Endothelial cell of umbilical vein (primary cell): ENCODE data around the gene RAB11FIP2. TPM values are rescaled to one million over a fixed set of nuclear protein-coding genes. Genes with fewer than 3 reads are reported as not detected.

Source experiments
- BruUV-seq: library from RNA; stranded (reverse); fragments of 400-500 nt; replicated peaks from 2 replicates; lab custom pipeline; 2021; lab: Mats Ljungman, UMichigan
- CTCF ChIA-PET: fragments of 300-600, 350-600 bp; sonication (Branson Sonifier 250); formaldehyde crosslinking; loops from one replicate; lab custom pipeline; 2021; ENCODE audit warnings: antibody characterized with exemption, inconsistent platforms; lab: Charles Lee
- POLR2A ChIA-PET: fragments of 300-600, 350-600 bp; sonication (Branson Sonifier 250); formaldehyde crosslinking; loops from one replicate; lab custom pipeline; 2021; ENCODE audit warnings: antibody characterized with exemption, inconsistent platforms; lab: Charles Lee
- DNase-seq: peaks from one replicate; pipeline ENCODE4 v3.0.0-alpha.2; 2011; ENCODE audit warnings: low read depth, low spot score
- FAIRE-seq: peaks from 2 replicates; lab custom pipeline; 2011; peaks lifted over from hg19 to GRCh38; lab: Jason Lieb, UNC
- H2AFZ ChIP-seq: 2 replicates; pipeline ENCODE4 v1.6.0; 2012; ENCODE audit warnings: low read depth, low read length, control low read depth, inconsistent platforms
- H3K27ac ChIP-seq: 2 replicates; pipeline ENCODE4 v1.5.1; 2011; ENCODE audit warnings: low read depth, mild to moderate bottlenecking, control low read depth, low read length, moderate library complexity; ENCODE audit not compliant: insufficient read depth
- H3K27me3 ChIP-seq, 2 experiments: 2 replicates each; pipeline versions ENCODE4 v1.6.0 to v1.6.1; 2011; ENCODE audit warnings: low read length in 2 of 2, mixed read lengths in 1 of 2; ENCODE audit not compliant: control insufficient read depth in 2 of 2, insufficient read depth in 2 of 2
- H3K36me3 ChIP-seq, 2 experiments: 2 replicates in 1 of 2; 3 replicates in 1 of 2; pipeline ENCODE4 v1.5.1; 2011; ENCODE audit warnings: low read length in 2 of 2, mild to moderate bottlenecking in 1 of 2, moderate library complexity in 1 of 2; ENCODE audit not compliant: control insufficient read depth in 2 of 2, insufficient read depth in 2 of 2; ENCODE audit errors: extremely low read depth in 1 of 2
- H3K4me1 ChIP-seq: 3 replicates; pipeline ENCODE4 v1.5.1; 2011; ENCODE audit warnings: mild to moderate bottlenecking, low read length; ENCODE audit not compliant: control insufficient read depth, insufficient read depth; ENCODE audit errors: extremely low read depth
- H3K4me2 ChIP-seq: 2 replicates; pipeline ENCODE4 v1.6.1; 2011; ENCODE audit warnings: low read length, control low read depth, mixed read lengths; ENCODE audit not compliant: insufficient read depth
- H3K4me3 ChIP-seq, 3 experiments: fragments of 200-600 bp in 1 of 3; sonication (generic), shearing (Covaris generic) in 1 of 3; replicated peaks in 1 of 3; 2 replicates each; pipeline ENCODE4 v1.5.1; 2011 to 2016; ENCODE audit warnings: control low read depth in 3 of 3, low read length in 3 of 3, mild to moderate bottlenecking in 2 of 3, inconsistent platforms in 1 of 3, low read depth in 1 of 3, moderate library complexity in 1 of 3; ENCODE audit not compliant: insufficient read depth in 1 of 3
- H3K79me2 ChIP-seq: 2 replicates; pipeline ENCODE4 v1.6.0; 2012; ENCODE audit warnings: low read length, inconsistent platforms; ENCODE audit not compliant: control insufficient read depth, insufficient read depth
- H3K9ac ChIP-seq: replicated peaks from 2 replicates; pipeline ENCODE3; 2011; ENCODE audit warnings: low read length, control low read depth; ENCODE audit not compliant: insufficient read depth; ENCODE audit errors: extremely low read depth
- H3K9me1 ChIP-seq: replicated peaks from 3 replicates; pipeline ENCODE4 v1.6.0; 2011; ENCODE audit warnings: mild to moderate bottlenecking, low read length; ENCODE audit not compliant: control insufficient read depth, insufficient read depth; ENCODE audit errors: extremely low read depth
- H3K9me3 ChIP-seq: replicated peaks from 2 replicates; pipeline ENCODE4 v1.5.1; 2012; ENCODE audit warnings: low read length, inconsistent platforms; ENCODE audit not compliant: control insufficient read depth, insufficient read depth
- H4K20me1 ChIP-seq: replicated peaks from 2 replicates; pipeline ENCODE3; 2011; ENCODE audit warnings: mild to moderate bottlenecking, low read length; ENCODE audit not compliant: control insufficient read depth, insufficient read depth; ENCODE audit errors: extremely low read depth
- CTCF ChIP-seq, 2 donors: IDR thresholded peaks; 1 replicate in 1 of 2; 2 replicates in 1 of 2; pipeline ENCODE4 v1.5.1; 2011; ENCODE audit warnings: low read length in 2 of 2, mild to moderate bottlenecking in 2 of 2, moderate library complexity in 2 of 2, control low read depth in 1 of 2, inconsistent platforms in 1 of 2, low read depth in 1 of 2; ENCODE audit not compliant: insufficient read depth in 1 of 2; ENCODE audit errors: extremely low read depth in 1 of 2
- EZH2 ChIP-seq: IDR thresholded peaks from 2 replicates; pipeline ENCODE4 v1.6.1; 2012; ENCODE audit warnings: borderline replicate concordance, low read depth, mild to moderate bottlenecking, moderate library complexity, low read length, inconsistent platforms; ENCODE audit not compliant: severe bottlenecking
- FOS ChIP-seq: IDR thresholded peaks from 2 replicates; pipeline ENCODE4 v1.6.1; 2011; ENCODE audit warnings: mild to moderate bottlenecking, low read length, moderate library complexity, borderline replicate concordance; ENCODE audit not compliant: insufficient read depth
- GATA2 ChIP-seq: IDR thresholded peaks from 2 replicates; pipeline ENCODE4 v1.7.0; 2011; ENCODE audit warnings: low read depth, mild to moderate bottlenecking, moderate library complexity, mixed read lengths, low read length; ENCODE audit not compliant: insufficient read length, insufficient read depth
- JUN ChIP-seq: IDR thresholded peaks from 2 replicates; pipeline ENCODE4 v1.6.1; 2011; ENCODE audit warnings: borderline replicate concordance, low read depth; ENCODE audit not compliant: insufficient read length, insufficient read depth
- MYC ChIP-seq: IDR thresholded peaks from one replicate; pipeline ENCODE4 v1.6.1; 2011; ENCODE audit warnings: mild to moderate bottlenecking, low read depth, low read length
- POLR2A ChIP-seq: IDR thresholded peaks from 2 replicates; pipeline ENCODE4 v1.6.1; 2012; ENCODE audit warnings: low read depth, mild to moderate bottlenecking, control low read depth, low read length
- POLR2AphosphoS5 ChIP-seq: IDR thresholded peaks from 2 replicates; pipeline ENCODE4 v1.6.1; 2012; ENCODE audit warnings: low read depth, mild to moderate bottlenecking, control low read depth, low read length, moderate library complexity; ENCODE audit not compliant: insufficient read depth
- dilution Hi-C: fragments of 300-500 bp; cut with MboI; formaldehyde crosslinking; loops from one replicate; pipeline ENCODE4 v1.15.0; 2019; ENCODE audit warnings: low sequenced_read_pairs; ENCODE audit not compliant: extremely low pct_ligation_motif_present
- intact Hi-C: fragments of 100-400 bp; cut with micrococcal nuclease; formaldehyde crosslinking; loops from one replicate; pipeline ENCODE4 v1.10.0; 2022
- polyA plus RNA-seq, 4 experiments: library from polyadenylated mRNA; depleted of rRNA in 3 of 4; stranded (reverse) in 3 of 4; unstranded in 1 of 4; fragments of >200 nt; gene quantifications; 2 replicates each; pipeline versions ENCODE4 v1.2.1 to v1.2.3, GENCODE V29; 2011 to 2012; ENCODE audit warnings: missing spikeins in 1 of 4
- total RNA-seq: library from RNA; stranded (reverse); gene quantifications from 2 replicates; pipeline ENCODE4 v1.2.3, GENCODE V29; 2021
- TF ChIP-seq, protein P1 (sequence below): IDR thresholded peaks from 2 replicates; pipeline ENCODE4 v1.6.1; 2011; ENCODE audit not compliant: insufficient read depth, insufficient read length

The RAB11FIP2 gene
- total and polyA plus RNA-seq, 2 donors (not counting 3 experiments of a cell fraction or from before 2014, with no cell fraction given): 1.9 to 8.6 TPM

- peaks cover 39% of the 10 kb centered on the region for H3K4me1 ChIP-seq
- intact Hi-C loops: loop anchor here (10.0 kb wide), 1 partner anchor 598 kb away; no protein-coding TSS in a partner anchor
- no peaks in the 10 kb centered on the region for H3K9me1 ChIP-seq
- dilution Hi-C loops: no loop called here
- no peak overlapping the region for H3K27ac ChIP-seq
- no TSS peak for BruUV-seq
- peaks cover 31% of the 10 kb centered on the region for H3K79me2 ChIP-seq
- CTCF ChIA-PET: interaction anchor here (1.5 to 2.9 kb wide), 2 partner anchors 9 to 11 kb away, joined by 3 to 9 read pairs; no protein-coding TSS in a partner anchor
- no peak overlapping the region for H3K9ac ChIP-seq
- no peaks in the 10 kb centered on the region for H3K36me3 ChIP-seq
- peak overlapping the region; percentile 3 for H3K4me2 ChIP-seq
- POLR2A ChIA-PET: no interaction called here
- FAIRE-seq: no peak
- no peak for TF ChIP-seq EZH2
- TF ChIP-seq, protein P1, sequence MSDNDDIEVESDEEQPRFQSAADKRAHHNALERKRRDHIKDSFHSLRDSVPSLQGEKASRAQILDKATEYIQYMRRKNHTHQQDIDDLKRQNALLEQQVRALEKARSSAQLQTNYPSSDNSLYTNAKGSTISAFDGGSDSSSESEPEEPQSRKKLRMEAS: no peak
- no peak for TF ChIP-seq MYC
- no peak for TF ChIP-seq GATA2
- TF ChIP-seq CTCF (IDR thresholded peaks at IDR 0.05; ENCODE audit: extremely low read depth in 1 of 2, insufficient read depth in 1 of 2, low read depth in 1 of 2, low read length in 2 of 2): no peak
- TF ChIP-seq JUN: no peak
- no peak for TF ChIP-seq POLR2A
- no peak for TF ChIP-seq POLR2AphosphoS5
- no peak for TF ChIP-seq FOS
- no peak overlapping the region for H3K4me3 ChIP-seq
- H3K9me3 ChIP-seq: no peaks in the 10 kb centered on the region
- H2AFZ ChIP-seq: no peak overlapping the region
- DNase-seq: peak; percentile 24
- H3K27me3 ChIP-seq: no peaks in the 10 kb centered on the region
- no peaks in the 10 kb centered on the region for H4K20me1 ChIP-seq
Measured at GRCh38 chr10:118042827-118043242, 3.9 kb downstream of the RAB11FIP2 start.
